ENCODE data around the gene SURF6.

Gene SURF6

DNA sequence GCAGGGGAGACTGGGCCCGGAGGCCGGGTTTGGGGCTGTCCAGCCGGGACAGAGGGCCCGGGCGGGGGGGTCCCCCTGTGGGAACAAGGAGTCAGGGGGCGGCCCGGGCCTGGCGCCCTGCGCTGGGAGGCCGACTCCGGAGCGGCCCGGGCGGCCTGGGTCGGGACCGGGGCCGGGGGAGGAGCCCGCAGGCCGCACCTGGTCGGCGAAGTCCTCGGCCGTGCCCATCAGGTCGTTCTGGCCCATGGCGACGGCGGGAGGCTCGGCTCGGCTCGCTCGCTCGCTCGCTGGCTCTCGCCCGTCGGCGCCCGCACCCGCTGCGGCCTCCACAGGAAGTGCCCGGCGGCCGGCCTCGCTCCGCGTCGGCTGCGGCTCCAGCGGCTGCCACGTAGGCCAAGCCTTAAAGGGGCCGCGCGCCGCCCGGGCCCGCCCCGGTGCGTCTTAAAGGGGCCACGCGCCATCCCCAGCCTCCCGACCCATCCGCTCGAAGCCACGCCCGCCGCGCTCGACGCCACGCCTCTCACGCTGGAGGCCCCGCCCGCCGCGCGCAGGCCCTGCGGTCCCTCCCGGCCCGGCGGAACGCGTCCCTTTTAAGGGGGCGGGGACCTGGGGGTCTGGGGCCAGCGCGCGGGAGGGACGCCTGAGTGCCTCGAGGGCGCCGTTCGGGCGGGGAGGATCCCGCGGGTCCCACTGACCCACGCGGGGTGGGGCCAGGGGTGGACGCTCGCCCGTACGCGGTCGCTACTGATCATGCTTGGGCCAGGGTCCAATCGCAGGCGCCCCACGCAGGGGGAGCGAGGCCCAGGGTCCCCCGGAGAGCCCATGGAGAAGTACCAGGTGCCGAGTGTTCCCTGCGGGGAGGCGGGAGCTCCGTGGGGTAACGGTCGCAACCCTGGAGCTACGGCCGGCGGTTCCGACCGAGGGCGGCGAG is 40.0 kb upstream of the SURF6 start, which contains the start of the genes STKLD1 and SURF4 (continued):
- TF ChIP-seq ZNF518A (tag by site-specific recombination; conservative IDR thresholded peaks at IDR 0.05; ENCODE audit: low read depth) (no peak), ZNF596 (tag by site-specific recombination; IDR thresholded peaks at IDR 0.05) (peak; percentile 84), ZNF121 (tag by site-specific recombination; IDR thresholded peaks at IDR 0.05) (no peak), ZFP3 (tag by site-specific recombination; IDR thresholded peaks at IDR 0.05; ENCODE audit: low read depth) (no peak), ZBTB1 (tag by site-specific recombination; IDR thresholded peaks at IDR 0.05) (no peak), REPIN1 (tag by site-specific recombination; IDR thresholded peaks at IDR 0.05; ENCODE audit: low read depth) (no peak), ZNF324 (tag by site-specific recombination; IDR thresholded peaks at IDR 0.05) (no peak), ZNF645 (tag by site-specific recombination; IDR thresholded peaks at IDR 0.05) (no peak), ZNF629 (tag by site-specific recombination; IDR thresholded peaks at IDR 0.05) (no peak), ZFP69B (tag by site-specific recombination; IDR thresholded peaks at IDR 0.05) (peak; percentile 99), KLF10 (tag by site-specific recombination; IDR thresholded peaks at IDR 0.05) (peak; percentile 52; the same call in 1 of the 2 replicates), OVOL3 (tag by site-specific recombination; IDR thresholded peaks at IDR 0.05) (no peak), OSR2 (tag by site-specific recombination; IDR thresholded peaks at IDR 0.05) (no peak), ZNF48 (tag by site-specific recombination; IDR thresholded peaks at IDR 0.05) (no peak), ZNF701 (tag by site-specific recombination; IDR thresholded peaks at IDR 0.05) (no peak), ZBTB26 (tag by site-specific recombination; optimal IDR thresholded peaks at IDR 0.05) (peak; percentile 48), GFI1B (tag by site-specific recombination; IDR thresholded peaks at IDR 0.05) (no peak), ZNF19 (tag by site-specific recombination; IDR thresholded peaks at IDR 0.05; ENCODE audit: low read depth) (no peak), SALL2 (tag by site-specific recombination; IDR thresholded peaks at IDR 0.05; ENCODE audit: borderline replicate concordance) (no peak), ZBTB17 (tag by site-specific recombination; IDR thresholded peaks at IDR 0.05) (no peak), ZNF621 (tag by site-specific recombination; IDR thresholded peaks at IDR 0.05) (no peak), ZNF2 (tag by site-specific recombination; IDR thresholded peaks at IDR 0.05) (no peak), KLF16 (tag by site-specific recombination; IDR thresholded peaks at IDR 0.05) (peak; percentile 56; the same call in 1 of the 2 replicates), KLF1 (tag by site-specific recombination; IDR thresholded peaks at IDR 0.05) (peak; percentile 42; the same call in 1 of the 2 replicates), ZNF664 (tag by site-specific recombination; IDR thresholded peaks at IDR 0.05) (no peak), ZNF302 (tag by site-specific recombination; IDR thresholded peaks at IDR 0.05; ENCODE audit: low read depth) (no peak)
- TF ChIP-seq, protein P1, sequence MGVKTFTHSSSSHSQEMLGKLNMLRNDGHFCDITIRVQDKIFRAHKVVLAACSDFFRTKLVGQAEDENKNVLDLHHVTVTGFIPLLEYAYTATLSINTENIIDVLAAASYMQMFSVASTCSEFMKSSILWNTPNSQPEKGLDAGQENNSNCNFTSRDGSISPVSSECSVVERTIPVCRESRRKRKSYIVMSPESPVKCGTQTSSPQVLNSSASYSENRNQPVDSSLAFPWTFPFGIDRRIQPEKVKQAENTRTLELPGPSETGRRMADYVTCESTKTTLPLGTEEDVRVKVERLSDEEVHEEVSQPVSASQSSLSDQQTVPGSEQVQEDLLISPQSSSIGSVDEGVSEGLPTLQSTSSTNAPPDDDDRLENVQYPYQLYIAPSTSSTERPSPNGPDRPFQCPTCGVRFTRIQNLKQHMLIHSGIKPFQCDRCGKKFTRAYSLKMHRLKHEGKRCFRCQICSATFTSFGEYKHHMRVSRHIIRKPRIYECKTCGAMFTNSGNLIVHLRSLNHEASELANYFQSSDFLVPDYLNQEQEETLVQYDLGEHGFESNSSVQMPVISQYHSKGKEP (tag by site-specific recombination; IDR thresholded peaks at IDR 0.05), result 0 out of 2 replicates have a peak, but pooled peaks have one; percentile 20
- TF ChIP-seq, protein P2, sequence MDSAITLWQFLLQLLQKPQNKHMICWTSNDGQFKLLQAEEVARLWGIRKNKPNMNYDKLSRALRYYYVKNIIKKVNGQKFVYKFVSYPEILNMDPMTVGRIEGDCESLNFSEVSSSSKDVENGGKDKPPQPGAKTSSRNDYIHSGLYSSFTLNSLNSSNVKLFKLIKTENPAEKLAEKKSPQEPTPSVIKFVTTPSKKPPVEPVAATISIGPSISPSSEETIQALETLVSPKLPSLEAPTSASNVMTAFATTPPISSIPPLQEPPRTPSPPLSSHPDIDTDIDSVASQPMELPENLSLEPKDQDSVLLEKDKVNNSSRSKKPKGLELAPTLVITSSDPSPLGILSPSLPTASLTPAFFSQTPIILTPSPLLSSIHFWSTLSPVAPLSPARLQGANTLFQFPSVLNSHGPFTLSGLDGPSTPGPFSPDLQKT (IDR thresholded peaks at IDR 0.05; ENCODE audit: borderline replicate concordance, low read depth, low read length), result no peak
- TF ChIP-seq, protein P3, sequence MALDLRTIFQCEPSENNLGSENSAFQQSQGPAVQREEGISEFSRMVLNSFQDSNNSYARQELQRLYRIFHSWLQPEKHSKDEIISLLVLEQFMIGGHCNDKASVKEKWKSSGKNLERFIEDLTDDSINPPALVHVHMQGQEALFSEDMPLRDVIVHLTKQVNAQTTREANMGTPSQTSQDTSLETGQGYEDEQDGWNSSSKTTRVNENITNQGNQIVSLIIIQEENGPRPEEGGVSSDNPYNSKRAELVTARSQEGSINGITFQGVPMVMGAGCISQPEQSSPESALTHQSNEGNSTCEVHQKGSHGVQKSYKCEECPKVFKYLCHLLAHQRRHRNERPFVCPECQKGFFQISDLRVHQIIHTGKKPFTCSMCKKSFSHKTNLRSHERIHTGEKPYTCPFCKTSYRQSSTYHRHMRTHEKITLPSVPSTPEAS (tag by site-specific recombination; IDR thresholded peaks at IDR 0.05), result no peak
